Activated CD4-positive, alpha-beta memory T cell treated with anti-CD3 and anti-CD28 coated beads for 36 hours (primary cell): ENCODE data around the gene LSAMP. TPM values are rescaled to one million over a fixed set of nuclear protein-coding genes. Genes with fewer than 3 reads are reported as not detected.

ENCODE experiments used
- CTCF ChIA-PET: fragments of 350-600 bp; sonication (Branson Sonifier 250); formaldehyde crosslinking; loops from one replicate; lab custom pipeline; 2021; ENCODE audit warnings: antibody characterized with exemption, inconsistent platforms; lab: Charles Lee
- POLR2A ChIA-PET: fragments of 350-600 bp; sonication (Branson Sonifier 250); formaldehyde crosslinking; loops from one replicate; lab custom pipeline; 2021; ENCODE audit warnings: antibody characterized with exemption; lab: Charles Lee
- DNase-seq: peaks from one replicate; pipeline ENCODE4 v3.0.0-alpha.2; 2020
- H3K27ac Mint-ChIP-seq: one replicate; pipeline ENCODE4 v1.8.0; 2021; ENCODE audit warnings: mixed read lengths
- H3K27me3 Mint-ChIP-seq: one replicate; pipeline ENCODE4 v1.8.0; 2021; ENCODE audit warnings: mixed read lengths
- H3K36me3 Mint-ChIP-seq: one replicate; pipeline ENCODE4 v1.8.0; 2021; ENCODE audit warnings: mixed read lengths
- H3K4me1 Mint-ChIP-seq: one replicate; pipeline ENCODE4 v1.8.0; 2021; ENCODE audit warnings: low read depth, mixed read lengths
- H3K4me3 Mint-ChIP-seq: one replicate; pipeline ENCODE4 v1.8.0; 2021; ENCODE audit warnings: mild to moderate bottlenecking, mixed read lengths
- H3K9me3 Mint-ChIP-seq: one replicate; pipeline ENCODE4 v1.8.0; 2021; ENCODE audit warnings: mixed read lengths
- intact Hi-C: fragments of 100-400 bp; cut with micrococcal nuclease; formaldehyde crosslinking; loops from one replicate; pipeline ENCODE4 v1.15.1; 2023
- total RNA-seq, 2 experiments: library from RNA; stranded (reverse); gene quantifications; one replicate each; pipeline ENCODE4 v1.2.3, GENCODE V29; 2021

LSAMP gene
- total RNA-seq, 2 experiments from 2014 or later = not detected

DNA sequence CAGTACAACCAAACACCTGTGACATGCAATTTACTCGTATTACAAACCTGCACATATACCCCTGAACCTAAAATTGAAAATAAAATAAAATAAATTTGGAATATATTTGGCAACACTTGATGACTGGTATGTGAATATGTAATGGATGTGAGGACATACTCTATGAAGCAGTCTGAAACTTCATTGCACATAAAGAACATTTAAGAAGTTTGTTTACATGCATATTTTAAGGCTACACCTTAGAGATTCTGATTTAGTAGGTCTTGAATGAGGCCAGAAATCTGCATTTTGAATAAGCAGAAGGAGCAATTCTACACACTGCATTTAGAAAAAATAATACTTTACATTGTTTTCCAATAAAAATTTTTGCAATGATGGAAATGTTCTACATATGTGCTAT is 284.7 kb downstream of the LSAMP start:
- ChIA-PET POLR2A (no interaction called here), CTCF (no interaction called here)
- Mint-ChIP-seq H3K4me3 (no peak overlapping the region), H3K4me1 (no peaks in the 10 kb centered on the region), H3K27me3 (no peaks in the 10 kb centered on the region), H3K36me3 (no peaks in the 10 kb centered on the region), H3K27ac (no peak overlapping the region), H3K9me3 (no peaks in the 10 kb centered on the region)
- intact Hi-C loops = no loop called here
- no peak for DNase-seq

DNA sequence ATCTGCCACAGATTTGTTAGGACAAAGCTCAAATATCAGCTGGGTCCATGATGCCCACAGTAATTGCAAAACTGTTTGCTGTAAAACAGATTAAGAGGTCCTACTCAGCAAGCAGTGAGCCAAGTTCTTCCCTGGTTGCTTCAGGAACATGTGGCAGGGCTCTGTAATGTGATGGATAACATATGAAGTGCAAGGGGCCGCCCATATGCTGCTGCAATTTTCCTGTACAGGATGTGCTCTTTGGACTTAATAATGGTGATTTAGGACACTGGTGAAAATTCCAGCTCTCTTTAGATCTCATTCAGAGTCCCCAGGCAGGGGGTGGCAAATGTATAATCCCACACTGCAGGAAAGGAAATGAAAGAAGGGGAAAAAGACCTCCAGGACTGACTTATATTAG is 289.4 kb downstream of the LSAMP start:
- no peak for DNase-seq
- no peaks in the 10 kb centered on the region for H3K36me3 Mint-ChIP-seq
- H3K27me3 Mint-ChIP-seq = no peaks in the 10 kb centered on the region
- ChIA-PET POLR2A (no interaction called here), CTCF (no interaction called here)
- intact Hi-C loops = no loop called here
- no peaks in the 10 kb centered on the region for H3K4me1 Mint-ChIP-seq
- no peak overlapping the region for H3K4me3 Mint-ChIP-seq
- H3K9me3 Mint-ChIP-seq = no peaks in the 10 kb centered on the region
- no peak overlapping the region for H3K27ac Mint-ChIP-seq

DNA sequence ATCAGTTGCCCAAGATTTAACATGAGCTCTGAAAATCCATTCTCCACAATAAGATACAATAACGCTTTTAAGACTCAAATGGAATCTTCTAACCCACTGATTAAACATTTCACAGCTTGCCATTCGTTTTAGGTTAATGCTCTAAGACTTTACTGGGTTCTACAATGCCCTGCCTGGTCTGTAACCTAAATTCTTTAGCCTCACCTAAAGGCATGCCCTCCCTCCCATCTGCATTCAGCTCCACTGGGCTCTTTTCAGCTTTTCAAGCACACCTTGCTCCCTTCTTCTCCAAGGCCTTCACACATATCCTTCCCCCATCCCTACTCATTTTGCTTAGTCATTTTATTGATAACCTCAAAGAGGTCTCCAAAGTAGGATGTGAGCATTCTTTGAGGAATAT is 290.9 kb downstream of the LSAMP start:
- Mint-ChIP-seq H3K27me3 (no peaks in the 10 kb centered on the region), H3K9me3 (no peaks in the 10 kb centered on the region), H3K4me3 (no peak overlapping the region), H3K36me3 (no peaks in the 10 kb centered on the region), H3K4me1 (no peaks in the 10 kb centered on the region), H3K27ac (no peak overlapping the region)
- CTCF ChIA-PET = interaction anchor here (0.9 kb wide), 1 partner anchor 11 kb away, joined by 4 read pairs; no protein-coding TSS in a partner anchor
- intact Hi-C loops = no loop called here
- no peak for DNase-seq
- POLR2A ChIA-PET = no interaction called here

DNA sequence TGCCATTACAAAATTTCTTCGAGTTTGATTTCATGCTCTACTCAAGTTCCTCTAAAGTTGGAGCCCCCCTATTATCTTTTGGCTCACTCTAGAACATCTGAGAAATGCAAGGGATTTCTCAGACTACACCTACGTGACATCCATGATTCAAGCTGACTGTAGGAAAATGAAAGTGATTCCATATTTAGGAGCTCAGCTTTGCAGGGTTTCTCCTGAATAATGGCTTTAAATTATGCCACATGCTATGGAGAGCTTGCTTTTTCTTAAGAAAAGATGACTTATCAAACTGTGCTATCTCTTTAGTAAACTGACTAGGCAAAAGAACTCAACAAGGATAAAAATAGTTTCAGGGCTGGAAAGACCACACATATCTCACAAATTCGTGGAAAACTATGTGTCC is 292.1 kb downstream of the LSAMP start:
- Mint-ChIP-seq H3K27ac (no peak overlapping the region), H3K27me3 (no peaks in the 10 kb centered on the region), H3K9me3 (no peaks in the 10 kb centered on the region), H3K4me3 (no peak overlapping the region), H3K4me1 (no peaks in the 10 kb centered on the region), H3K36me3 (no peaks in the 10 kb centered on the region)
- intact Hi-C loops = no loop called here
- ChIA-PET POLR2A (no interaction called here), CTCF (no interaction called here)
- DNase-seq = no peak

DNA sequence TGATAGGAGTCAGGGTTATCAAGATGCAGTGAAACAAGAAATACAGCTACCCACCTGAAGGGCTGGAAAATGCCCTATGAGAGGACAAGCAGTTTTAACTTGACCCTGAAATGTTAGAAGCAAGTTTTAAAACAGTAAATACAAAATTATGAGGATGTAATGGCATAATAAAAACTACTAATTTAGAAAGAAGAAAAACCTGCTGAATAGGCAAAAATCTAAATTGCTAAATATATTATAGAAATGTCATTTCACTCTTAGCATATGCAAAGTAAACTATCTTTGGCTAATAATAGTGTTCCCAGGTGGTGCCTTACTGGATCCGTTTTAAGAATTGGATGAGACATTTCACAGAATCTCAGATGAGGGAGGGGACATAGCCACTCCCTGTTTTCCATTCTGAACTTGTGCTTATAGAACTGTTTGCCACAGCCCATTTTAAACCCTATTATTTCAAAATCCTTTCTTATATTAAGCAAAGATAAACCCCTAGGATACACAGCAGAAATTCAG is 294.6 kb downstream of the LSAMP start:
- Mint-ChIP-seq H3K27me3 (no peaks in the 10 kb centered on the region), H3K4me3 (no peak overlapping the region), H3K36me3 (no peaks in the 10 kb centered on the region), H3K27ac (no peak overlapping the region), H3K9me3 (peaks cover 4% of the 10 kb centered on the region), H3K4me1 (no peaks in the 10 kb centered on the region)
- ChIA-PET CTCF (no interaction called here), POLR2A (no interaction called here)
- intact Hi-C loops = no loop called here
- no peak for DNase-seq

DNA sequence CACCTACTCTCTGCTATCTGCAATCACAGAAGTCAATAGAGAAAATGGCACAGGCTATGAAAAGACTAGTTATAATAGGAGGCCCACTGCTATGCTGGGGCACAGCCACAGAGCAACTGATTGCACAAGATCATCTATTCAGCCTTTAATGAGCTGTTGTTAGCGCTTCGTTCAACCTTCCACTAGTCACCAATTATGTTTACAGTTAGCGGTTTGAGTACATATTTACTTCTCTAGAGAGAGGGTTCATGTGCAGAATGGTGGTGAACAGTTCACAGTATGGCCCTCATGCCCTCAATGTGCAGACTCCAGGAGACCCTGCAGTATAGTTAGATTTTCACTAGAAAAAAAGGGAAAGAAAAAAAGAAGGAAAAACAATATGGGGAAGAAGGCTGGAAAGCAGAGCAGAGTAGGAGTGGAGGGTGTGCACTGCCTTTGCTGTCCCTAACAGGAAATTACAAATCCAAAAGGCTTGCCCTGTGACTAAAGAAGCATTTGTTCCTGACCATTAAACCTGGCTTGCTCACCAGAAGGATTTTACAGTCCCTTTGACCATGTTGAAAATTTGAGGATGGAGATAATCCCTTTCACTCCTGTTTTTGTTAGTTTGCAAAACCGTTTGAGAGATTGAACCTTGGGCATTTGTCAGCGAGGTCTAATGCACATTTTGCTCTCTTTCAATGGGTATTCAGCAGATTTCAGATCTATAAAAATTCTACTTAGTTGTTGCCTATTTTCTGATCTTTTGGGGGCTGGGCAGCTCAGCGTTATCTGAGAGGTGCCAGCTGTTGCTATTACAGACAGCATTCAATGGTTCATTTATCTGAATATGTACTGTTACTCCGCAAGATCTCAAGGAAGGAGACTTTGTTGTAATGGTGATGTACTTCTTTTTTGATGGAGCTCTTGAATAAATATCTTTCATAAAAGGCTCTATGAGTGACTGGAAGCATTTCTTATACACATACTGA is 296.1 kb downstream of the LSAMP start:
- Mint-ChIP-seq H3K9me3 (peaks cover 4% of the 10 kb centered on the region), H3K4me1 (no peaks in the 10 kb centered on the region), H3K27me3 (no peaks in the 10 kb centered on the region), H3K36me3 (no peaks in the 10 kb centered on the region), H3K27ac (no peak overlapping the region), H3K4me3 (no peak overlapping the region)
- ChIA-PET POLR2A (no interaction called here), CTCF (no interaction called here)
- intact Hi-C loops = no loop called here
- no peak for DNase-seq

DNA sequence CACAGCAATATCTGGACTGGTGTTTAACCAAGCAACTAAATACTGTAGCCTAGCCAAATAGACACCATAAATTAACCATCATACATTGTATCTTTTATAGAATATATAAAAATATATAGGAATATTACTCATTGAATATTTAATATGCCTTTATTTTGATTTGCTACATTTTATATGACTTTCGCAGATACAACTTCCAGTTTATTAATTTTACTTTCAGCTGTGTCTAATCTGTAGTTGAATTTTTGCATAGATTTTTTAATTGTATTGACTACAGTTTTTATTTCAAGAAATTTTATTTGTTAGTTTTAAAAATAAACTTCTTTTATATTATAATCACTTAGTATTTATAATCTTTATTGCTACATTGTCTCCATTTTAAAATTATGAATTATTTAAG is 299.7 kb downstream of the LSAMP start:
- intact Hi-C loops = no loop called here
- no peaks in the 10 kb centered on the region for H3K36me3 Mint-ChIP-seq
- peaks cover 4% of the 10 kb centered on the region for H3K9me3 Mint-ChIP-seq
- no peak overlapping the region for H3K27ac Mint-ChIP-seq
- DNase-seq = no peak
- ChIA-PET CTCF (interaction anchor here (1.0 kb wide), 1 partner anchor 8 kb away, joined by 3 read pairs; no protein-coding TSS in a partner anchor), POLR2A (no interaction called here)
- no peaks in the 10 kb centered on the region for H3K4me1 Mint-ChIP-seq
- H3K4me3 Mint-ChIP-seq = no peak overlapping the region
- H3K27me3 Mint-ChIP-seq = no peaks in the 10 kb centered on the region

DNA sequence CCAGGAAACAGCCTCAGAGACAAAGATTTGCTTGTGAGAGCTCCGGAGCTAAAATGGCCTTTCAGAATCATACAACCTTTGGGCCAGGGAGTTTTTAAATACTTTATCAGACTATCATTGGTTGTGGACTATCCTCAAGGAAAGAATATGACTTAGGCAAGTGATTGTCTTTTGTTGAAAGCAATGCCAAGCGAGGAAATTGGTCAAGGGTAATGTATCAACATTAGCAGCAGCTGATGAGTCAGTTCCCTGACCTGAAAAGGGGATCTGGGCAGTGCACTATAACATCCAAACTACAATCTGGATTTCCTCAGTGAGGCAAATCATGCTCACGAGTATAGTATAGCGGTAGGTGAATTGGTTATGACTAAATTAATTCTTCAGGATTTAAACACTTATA is 303.6 kb downstream of the LSAMP start:
- Mint-ChIP-seq H3K9me3 (peaks cover 4% of the 10 kb centered on the region), H3K27me3 (no peaks in the 10 kb centered on the region), H3K4me1 (no peaks in the 10 kb centered on the region), H3K36me3 (no peaks in the 10 kb centered on the region), H3K27ac (no peak overlapping the region), H3K4me3 (no peak overlapping the region)
- POLR2A ChIA-PET = no interaction called here
- intact Hi-C loops = no loop called here
- no peak for DNase-seq
- CTCF ChIA-PET = no interaction called here

DNA sequence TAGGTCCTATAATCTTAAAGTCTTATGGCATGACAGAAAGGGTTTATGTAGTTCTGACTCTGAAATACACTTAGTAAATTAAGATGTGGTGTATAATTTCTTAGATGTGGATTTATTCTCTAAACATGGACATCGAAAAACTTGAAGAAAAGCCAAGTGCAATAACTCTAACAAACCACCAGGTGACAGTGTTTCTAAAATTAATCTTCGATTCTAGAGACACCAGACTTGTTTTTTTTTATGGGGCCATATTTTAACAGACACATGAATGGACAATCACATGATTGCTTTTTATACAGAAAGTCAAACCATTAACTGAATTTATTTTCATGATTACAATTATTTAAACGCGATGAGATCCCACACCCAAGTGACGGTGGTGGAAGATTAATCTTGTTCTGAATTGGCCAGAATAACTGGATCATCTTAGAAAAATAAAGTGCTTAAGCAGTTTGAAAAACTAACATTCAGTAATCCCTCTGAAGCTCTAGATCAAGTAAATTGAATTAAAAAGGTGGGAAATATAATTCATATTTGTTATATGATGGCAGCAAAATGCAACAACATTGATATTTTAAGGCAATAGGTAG is 305.1 kb downstream of the LSAMP start:
- CTCF ChIA-PET = no interaction called here
- no peaks in the 10 kb centered on the region for H3K9me3 Mint-ChIP-seq
- intact Hi-C loops = loop anchor here (1.0 kb wide), 1 partner anchor 618 kb away; no protein-coding TSS in a partner anchor
- H3K27me3 Mint-ChIP-seq = no peaks in the 10 kb centered on the region
- no peak for DNase-seq
- H3K4me3 Mint-ChIP-seq = no peak overlapping the region
- H3K4me1 Mint-ChIP-seq = no peaks in the 10 kb centered on the region
- POLR2A ChIA-PET = no interaction called here
- no peaks in the 10 kb centered on the region for H3K36me3 Mint-ChIP-seq
- H3K27ac Mint-ChIP-seq = no peak overlapping the region

DNA sequence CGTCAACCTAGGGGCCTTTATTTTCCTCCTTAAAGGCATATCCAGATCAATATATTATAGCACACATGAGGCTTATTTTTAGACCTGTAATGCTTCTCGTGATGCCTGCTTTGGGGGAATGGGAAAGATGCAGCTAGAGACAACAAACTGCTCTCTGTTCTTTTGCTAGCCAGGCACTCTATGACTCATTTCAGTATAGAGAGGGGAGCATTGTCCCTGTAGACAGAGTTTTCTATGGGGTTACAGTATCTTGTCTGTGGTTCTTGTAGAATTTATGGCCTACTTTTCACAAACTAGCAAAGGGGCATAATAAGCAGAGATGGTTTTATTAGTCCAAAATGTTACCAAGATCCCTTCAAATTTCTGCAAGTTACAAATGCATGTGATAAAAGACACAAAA is 305.6 kb downstream of the LSAMP start:
- H3K36me3 Mint-ChIP-seq = no peaks in the 10 kb centered on the region
- ChIA-PET CTCF (no interaction called here), POLR2A (no interaction called here)
- no peak overlapping the region for H3K4me3 Mint-ChIP-seq
- H3K27ac Mint-ChIP-seq = no peak overlapping the region
- intact Hi-C loops = loop anchor here (1.0 kb wide), 1 partner anchor 619 kb away; no protein-coding TSS in a partner anchor
- H3K9me3 Mint-ChIP-seq = no peaks in the 10 kb centered on the region
- no peak for DNase-seq
- H3K27me3 Mint-ChIP-seq = no peaks in the 10 kb centered on the region
- H3K4me1 Mint-ChIP-seq = no peaks in the 10 kb centered on the region

DNA sequence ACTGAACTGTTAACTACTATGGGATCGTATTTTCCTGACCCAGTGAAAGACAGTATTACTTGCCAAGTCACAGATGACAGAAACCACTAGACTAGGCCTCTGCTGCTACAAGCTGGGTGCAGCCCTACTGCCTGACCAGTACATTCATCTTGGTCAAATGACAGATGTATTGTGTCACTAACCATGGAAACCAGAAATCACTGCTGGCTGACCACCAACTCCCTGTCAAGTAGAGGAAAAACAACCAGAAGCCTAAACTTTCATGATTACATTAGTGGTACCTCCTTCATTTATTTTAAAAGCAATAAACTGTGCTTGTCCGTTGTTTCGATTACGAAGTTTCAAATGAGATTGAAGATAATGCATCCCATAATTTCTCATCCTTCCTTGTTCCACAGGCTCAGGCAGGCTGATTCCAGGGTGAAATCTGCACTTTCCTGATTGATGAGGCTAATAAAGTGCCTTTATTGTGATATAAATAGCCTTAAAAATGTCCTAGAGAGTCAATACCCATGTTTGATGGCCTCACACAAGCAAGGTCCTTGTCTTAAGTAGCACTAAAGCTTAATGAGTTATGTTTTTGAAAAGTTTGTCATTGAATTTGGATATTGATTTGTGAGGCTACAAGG is 309.7 kb downstream of the LSAMP start:
- Mint-ChIP-seq H3K36me3 (no peaks in the 10 kb centered on the region), H3K27me3 (no peaks in the 10 kb centered on the region), H3K4me1 (no peaks in the 10 kb centered on the region), H3K27ac (no peak overlapping the region), H3K9me3 (no peaks in the 10 kb centered on the region), H3K4me3 (no peak overlapping the region)
- DNase-seq = no peak
- ChIA-PET POLR2A (no interaction called here), CTCF (interaction anchor here (0.8 kb wide), 1 partner anchor 622 kb away, joined by 4 read pairs; no protein-coding TSS in a partner anchor)
- intact Hi-C loops = no loop called here
